H1 (cell line): ENCODE results near the gene SLC22A23. TPM values are rescaled to one million over a fixed set of nuclear protein-coding genes. Genes with fewer than 3 reads are reported as not detected.

Experiments
- CTCF ChIA-PET: fragments of 300-600 bp; sonication (Branson Sonifier 250); formaldehyde crosslinking; loops from one replicate; lab custom pipeline; 2021; ENCODE audit not compliant: partially characterized antibody; lab: Charles Lee
- POLR2A ChIA-PET: fragments of 300-600 bp; sonication (Branson Sonifier 250); formaldehyde crosslinking; loops from one replicate; lab custom pipeline; 2021; ENCODE audit warnings: inconsistent platforms; ENCODE audit not compliant: partially characterized antibody; lab: Charles Lee
- DNase-seq, 2 experiments: peaks; one replicate each; pipeline versions ENCODE4 v3.0.0 to v3.0.0-alpha.2; 2010 to 2022; ENCODE audit warnings: low spot score in 2 of 2, low read depth in 1 of 2, mixed read lengths in 1 of 2
- FAIRE-seq: peaks from 2 replicates; lab custom pipeline; 2011; peaks lifted over from hg19 to GRCh38; lab: Jason Lieb, UNC
- H2AFZ ChIP-seq: 2 replicates; pipeline ENCODE4 v1.8.1; 2012; ENCODE audit warnings: low read length, inconsistent platforms
- H2AK5ac ChIP-seq: 2 replicates; pipeline ENCODE4 v1.6.1; 2013; ENCODE audit warnings: low read depth, low read length
- H2BK120ac ChIP-seq: replicated peaks from 2 replicates; pipeline ENCODE3; 2013; ENCODE audit warnings: low read depth, low read length, inconsistent platforms
- H2BK12ac ChIP-seq: 2 replicates; pipeline ENCODE4 v1.6.1; 2013; ENCODE audit warnings: low read depth, low read length
- H2BK15ac ChIP-seq: 2 replicates; pipeline ENCODE4 v1.6.1; 2013; ENCODE audit warnings: low read length
- H2BK20ac ChIP-seq: 2 replicates; pipeline ENCODE4 v1.6.1; 2013; ENCODE audit warnings: low read length
- H2BK5ac ChIP-seq: 2 replicates; pipeline ENCODE4 v1.6.1; 2013; ENCODE audit warnings: low read depth, low read length
- H3K14ac ChIP-seq: 2 replicates; pipeline ENCODE4 v1.6.1; 2013; ENCODE audit warnings: inconsistent platforms; ENCODE audit not compliant: insufficient read length
- H3K18ac ChIP-seq: 2 replicates; pipeline ENCODE4 v1.6.1; 2013; ENCODE audit warnings: low read length; ENCODE audit errors: extremely low read depth
- H3K23ac ChIP-seq: 2 replicates; pipeline ENCODE4 v1.6.1; 2013; ENCODE audit warnings: inconsistent platforms; ENCODE audit not compliant: insufficient read length
- H3K23me2 ChIP-seq: 2 replicates; pipeline ENCODE4 v1.6.1; 2013; ENCODE audit warnings: low read depth, low read length
- H3K27ac ChIP-seq: 2 replicates; pipeline ENCODE4 v1.6.1; 2011; ENCODE audit warnings: low read depth, low read length, inconsistent platforms
- H3K27me3 ChIP-seq, 4 experiments: replicated peaks in 1 of 4; 1 replicate in 1 of 4; 2 replicates in 3 of 4; pipeline versions ENCODE4 v1.6.1 to v1.8.1; 2011 to 2013; ENCODE audit warnings: low read length in 3 of 4, mild to moderate bottlenecking in 3 of 4, inconsistent platforms in 2 of 4, mixed read lengths in 2 of 4, moderate library complexity in 1 of 4; ENCODE audit not compliant: control insufficient read depth in 3 of 4, insufficient read depth in 3 of 4; ENCODE audit errors: extremely low read depth in 1 of 4
- H3K36me3 ChIP-seq, 4 experiments: 2 replicates each; pipeline versions ENCODE4 v1.6.1 to v1.8.1; 2011 to 2013; ENCODE audit warnings: mild to moderate bottlenecking in 4 of 4, low read length in 3 of 4, moderate library complexity in 2 of 4, control low read depth in 1 of 4, inconsistent platforms in 1 of 4; ENCODE audit not compliant: insufficient read depth in 4 of 4, control insufficient read depth in 2 of 4
- H3K4ac ChIP-seq: replicated peaks from 2 replicates; pipeline ENCODE3; 2013; ENCODE audit warnings: low read length, low read depth, mixed read lengths, inconsistent platforms; ENCODE audit not compliant: insufficient read length
- H3K4me1 ChIP-seq, 4 experiments: replicated peaks in 1 of 4; 1 replicate in 1 of 4; 2 replicates in 3 of 4; pipeline versions ENCODE4 v1.6.1 to v1.8.1; 2011 to 2013; ENCODE audit warnings: low read length in 3 of 4, inconsistent platforms in 2 of 4, mixed read lengths in 1 of 4; ENCODE audit not compliant: insufficient read depth in 4 of 4, control insufficient read depth in 3 of 4
- H3K4me2 ChIP-seq, 2 experiments: 2 replicates each; pipeline versions ENCODE4 v1.6.1 to v1.8.1; 2011 to 2013; ENCODE audit warnings: low read depth in 2 of 2, low read length in 2 of 2, control low read depth in 1 of 2, inconsistent platforms in 1 of 2, mild to moderate bottlenecking in 1 of 2; ENCODE audit not compliant: insufficient read depth in 1 of 2
- H3K4me3 ChIP-seq, 4 experiments: fragments of 200-600, 300-600 bp in 1 of 4; sonication (generic), shearing (Covaris generic), sonication (Bioruptor Twin) in 1 of 4; 2 replicates each; pipeline versions ENCODE4 v1.5.1 to v1.8.1; 2011 to 2016; ENCODE audit warnings: low read length in 4 of 4, low read depth in 3 of 4, control low read depth in 2 of 4, inconsistent platforms in 2 of 4, mild to moderate bottlenecking in 2 of 4, mixed read lengths in 1 of 4, moderate library complexity in 1 of 4; ENCODE audit not compliant: insufficient read depth in 2 of 4; ENCODE audit errors: extremely low read depth in 1 of 4
- H3K56ac ChIP-seq: replicated peaks from 2 replicates; pipeline ENCODE3; 2013; ENCODE audit warnings: low read depth, mild to moderate bottlenecking, mixed read lengths, low read length, inconsistent platforms; ENCODE audit not compliant: insufficient read length
- H3K79me1 ChIP-seq: 2 replicates; pipeline ENCODE4 v1.6.1; 2013; ENCODE audit warnings: low read depth, low read length, control low read depth
- H3K79me2 ChIP-seq, 2 experiments: 2 replicates each; pipeline versions ENCODE4 v1.6.1 to v1.8.1; 2012 to 2013; ENCODE audit warnings: low read length in 2 of 2, mild to moderate bottlenecking in 2 of 2, inconsistent platforms in 1 of 2; ENCODE audit not compliant: insufficient read depth in 2 of 2, control insufficient read depth in 1 of 2
- H3K9ac ChIP-seq, 4 experiments: replicated peaks in 1 of 4; 1 replicate in 1 of 4; 2 replicates in 3 of 4; pipeline versions ENCODE4 v1.6.1 to v1.8.1; 2011 to 2013; ENCODE audit warnings: low read depth in 3 of 4, low read length in 3 of 4, control low read depth in 2 of 4, mild to moderate bottlenecking in 2 of 4, moderate library complexity in 2 of 4, inconsistent platforms in 1 of 4; ENCODE audit errors: extremely low read depth in 1 of 4
- H3K9me3 ChIP-seq, 2 experiments: 2 replicates each; pipeline versions ENCODE4 v1.6.1 to v1.8.1; 2012 to 2013; ENCODE audit warnings: mild to moderate bottlenecking in 2 of 2, moderate library complexity in 2 of 2, control low read depth in 1 of 2, inconsistent platforms in 1 of 2, low read depth in 1 of 2, low read length in 1 of 2, mixed read lengths in 1 of 2; ENCODE audit not compliant: insufficient read depth in 2 of 2
- H4K20me1 ChIP-seq, 2 experiments: replicated peaks in 1 of 2; 2 replicates each; pipeline versions ENCODE3 to v1.8.1; 2011 to 2013; ENCODE audit warnings: inconsistent platforms in 2 of 2, low read length in 2 of 2, mild to moderate bottlenecking in 1 of 2; ENCODE audit not compliant: insufficient read depth in 2 of 2, control insufficient read depth in 1 of 2
- H4K5ac ChIP-seq: 2 replicates; pipeline ENCODE4 v1.6.1; 2013; ENCODE audit warnings: low read length, low read depth, mixed read lengths, inconsistent platforms; ENCODE audit not compliant: insufficient read length
- H4K8ac ChIP-seq: 2 replicates; pipeline ENCODE4 v1.8.0; 2013; ENCODE audit warnings: mild to moderate bottlenecking, moderate library complexity, low read length, inconsistent platforms; ENCODE audit not compliant: insufficient read depth; ENCODE audit errors: extremely low read depth
- H4K91ac ChIP-seq: replicated peaks from 2 replicates; pipeline ENCODE3; 2013; ENCODE audit warnings: low read length, mixed read lengths, inconsistent platforms; ENCODE audit not compliant: insufficient read length
- HDAC6 ChIP-seq: IDR thresholded peaks from one replicate; pipeline ENCODE4 v1.7.1; 2012; ENCODE audit warnings: low read depth, mild to moderate bottlenecking, inconsistent platforms, low read length, moderate library complexity
- SP4 ChIP-seq: IDR thresholded peaks from 2 replicates; pipeline ENCODE4 v1.6.1; 2012; ENCODE audit warnings: low read length, inconsistent platforms
- WGBS, 2 experiments: shearing (Covaris generic) in 1 of 2; methylation state at CpG; one replicate each; pipeline versions ENCODE4 v1.1.6 to v1.1.7; 2013 to 2015; ENCODE audit warnings: low lambda C conversion rate in 2 of 2, mixed read lengths in 2 of 2, inconsistent platforms in 1 of 2, low coverage in 1 of 2, missing lambda C conversion rate in 1 of 2; ENCODE audit not compliant: insufficient replicate concordance in 2 of 2, insufficient coverage in 1 of 2, insufficient read length in 1 of 2; ENCODE audit errors: extremely low coverage in 1 of 2, missing lambda C conversion rate in 1 of 2; 5-methylcytosine and 5-hydroxymethylcytosine counted together
- polyA plus RNA-seq, 7 experiments: library from polyadenylated mRNA; depleted of rRNA in 3 of 7; stranded (reverse) in 5 of 7; unstranded in 2 of 7; fragments of >200 nt in 5 of 7; fragments of 200-250 nt in 2 of 7; gene quantifications; 1 replicate in 5 of 7; 2 replicates in 1 of 7; 4 replicates in 1 of 7; pipeline versions ENCODE4 v1.2.1 to v1.2.3, GENCODE V29; 2011 to 2013; ENCODE audit warnings: missing spikeins in 2 of 7, mixed read lengths in 2 of 7
- total RNA-seq: library from RNA; stranded (reverse); fragmentation: NEBNext Ultra II Directional; extraction: Animal tissue kit (Norgen Biotek cat#: 25700); gene quantifications from 2 replicates; pipeline ENCODE4 v1.2.1, GENCODE V29; 2021
- TF ChIP-seq, protein P1 (sequence below): IDR thresholded peaks from 2 replicates; pipeline ENCODE4 v1.6.1; 2012; ENCODE audit warnings: inconsistent platforms

The SLC22A23 gene
- total and polyA plus RNA-seq, 2 of the 8 experiments (the other 6 are each of a cell fraction or from before 2014, with no cell fraction given) = 9.9 to 38.4 TPM

DNA sequence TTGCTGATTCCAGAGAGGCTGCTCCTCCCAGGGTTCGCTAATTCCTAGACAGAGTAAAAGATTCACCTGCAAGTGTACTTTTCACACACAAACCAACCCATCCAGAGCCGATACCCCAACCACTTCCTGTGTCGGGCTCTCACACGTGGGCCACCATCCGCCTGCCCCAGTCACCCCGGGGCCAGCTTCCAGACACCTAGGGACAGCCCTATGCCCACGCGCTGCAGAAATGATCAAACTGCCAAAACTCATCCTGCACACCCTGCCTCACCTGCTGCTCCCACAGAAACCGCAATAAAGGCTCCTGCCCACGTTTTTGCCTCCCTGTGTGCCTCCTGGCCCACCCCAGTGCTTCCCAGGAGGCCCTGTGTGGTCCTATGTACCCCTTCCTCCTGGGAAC, 138.6 kb downstream of the SLC22A23 start:
- Histone ChIP-seq H3K4me3 (no peak overlapping the region), H3K4me1 (no peaks in the 10 kb centered on the region; a peak in 1 of 7 replicates), H4K91ac (no peak overlapping the region), H3K79me1 (peaks cover 2% of the 10 kb centered on the region), H3K9ac (no peak overlapping the region; a peak in 1 of 7 replicates), H2AFZ (no peak overlapping the region), H2AK5ac (no peak overlapping the region), H3K23me2 (no peaks in the 10 kb centered on the region), H3K18ac (no peak overlapping the region), H4K8ac (no peak overlapping the region), H3K23ac (no peak overlapping the region), H3K4ac (no peak overlapping the region), H2BK15ac (no peak overlapping the region), H3K9me3 (no peaks in the 10 kb centered on the region), H3K27ac (no peak overlapping the region), H2BK20ac (no peak overlapping the region), H3K4me2 (no peak overlapping the region), H3K27me3 (no peaks in the 10 kb centered on the region), H2BK5ac (no peak overlapping the region), H2BK120ac (no peak overlapping the region), H3K79me2 (peaks cover 0 to 2% of the 10 kb centered on the region in 2 experiments; a peak in 1 of 4 replicates), H3K56ac (no peak overlapping the region), H2BK12ac (no peak overlapping the region), H3K36me3 (peaks cover 0 to 2% (median 0%) of the 10 kb centered on the region in 4 experiments; a peak in 1 of 8 replicates), H4K5ac (no peak overlapping the region), H3K14ac (no peak overlapping the region), H4K20me1 (peaks cover 0 to 2% of the 10 kb centered on the region in 2 experiments)
- FAIRE-seq (no peak), DNase-seq (no peak)
- 93% methylated on average over 10 of the region's 10 CpGs; no CpG with 5 or more reads in 1 of the 2 experiments for WGBS, 2 experiments
- TF ChIP-seq, protein P1, sequence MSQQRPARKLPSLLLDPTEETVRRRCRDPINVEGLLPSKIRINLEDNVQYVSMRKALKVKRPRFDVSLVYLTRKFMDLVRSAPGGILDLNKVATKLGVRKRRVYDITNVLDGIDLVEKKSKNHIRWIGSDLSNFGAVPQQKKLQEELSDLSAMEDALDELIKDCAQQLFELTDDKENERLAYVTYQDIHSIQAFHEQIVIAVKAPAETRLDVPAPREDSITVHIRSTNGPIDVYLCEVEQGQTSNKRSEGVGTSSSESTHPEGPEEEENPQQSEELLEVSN = no peak
- TF ChIP-seq SP4 (no peak), HDAC6 (no peak)
- CTCF ChIA-PET = interaction anchor here (1.1 to 1.4 kb wide), 2 partner anchors 13 to 20 kb away, joined by 6 read pairs; no protein-coding TSS in a partner anchor
- POLR2A ChIA-PET = no interaction called here
